SW 1271 (cell line): ENCODE measurements around the gene OBSCN.

Experiments used
- DNase-seq, 2 experiments: peaks; one replicate each; lab custom pipeline; 2025; lab: John Stamatoyannopoulos, UW

OBSCN gene

GRCh38 chr1:228308628-228309325, 100.9 kb downstream of the OBSCN start:
- no peak for DNase-seq

GRCh38 chr1:228309326-228310067, 101.7 kb downstream of the OBSCN start:
- no peak for DNase-seq

GRCh38 chr1:228310162-228310792, 102.4 kb downstream of the OBSCN start:
- no peak for DNase-seq

GRCh38 chr1:228311091-228311490, 103.2 kb downstream of the OBSCN start:
- DNase-seq = no peak

- no peak for DNase-seq
Observed at GRCh38 chr1:228312136-228312764, 104.4 kb downstream of the OBSCN start.

GRCh38 chr1:228313536-228314277, 105.9 kb downstream of the OBSCN start:
- no peak for DNase-seq

GRCh38 chr1:228314315-228314657, 106.4 kb downstream of the OBSCN start:
- DNase-seq = no peak

GRCh38 chr1:228314658-228315483, 107.0 kb downstream of the OBSCN start:
- no peak for DNase-seq

- DNase-seq = no peak
Observed at GRCh38 chr1:228315484-228315944, 107.7 kb downstream of the OBSCN start.

- no peak for DNase-seq
Observed at GRCh38 chr1:228315945-228316588, 108.2 kb downstream of the OBSCN start.

GRCh38 chr1:228316589-228317387, 108.9 kb downstream of the OBSCN start:
- no peak for DNase-seq

- no peak for DNase-seq
Observed at GRCh38 chr1:228317411-228317828, 109.6 kb downstream of the OBSCN start.

GRCh38 chr1:228317891-228318810, 110.3 kb downstream of the OBSCN start:
- no peak for DNase-seq

- DNase-seq = no peak
Observed at GRCh38 chr1:228318823-228319241, 111.0 kb downstream of the OBSCN start.

- DNase-seq = no peak
Observed at GRCh38 chr1:228319352-228320088, 111.7 kb downstream of the OBSCN start.

- DNase-seq = no peak
Observed at GRCh38 chr1:228320394-228320793, 112.5 kb downstream of the OBSCN start.

- DNase-seq = no peak
Observed at GRCh38 chr1:228321435-228321834, 113.6 kb downstream of the OBSCN start.

GRCh38 chr1:228321895-228322294, 114.1 kb downstream of the OBSCN start:
- no peak for DNase-seq
